ENCODE results near the gene CRYBG3.

DNA sequence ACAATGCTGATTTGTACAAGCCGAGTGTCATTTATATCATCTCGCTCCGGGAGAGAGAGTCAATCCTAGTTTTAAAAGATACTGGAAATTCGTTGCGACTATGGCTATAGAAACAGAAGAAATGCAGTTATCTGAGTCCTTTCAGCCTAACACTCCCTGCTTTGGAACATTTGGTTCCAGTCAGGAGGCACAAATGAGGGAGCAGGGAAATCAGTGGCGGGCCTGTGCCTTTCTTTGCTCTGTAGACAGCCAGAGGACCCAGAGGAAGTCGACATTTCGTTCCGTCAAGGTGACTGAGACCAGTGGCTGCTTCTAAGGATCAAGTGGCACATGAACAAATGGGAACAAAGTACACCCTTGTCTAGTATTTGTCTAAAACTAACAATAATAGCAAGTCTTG, 151.2 kb downstream of the CRYBG3 start:
- TF ChIP-seq, protein P1, sequence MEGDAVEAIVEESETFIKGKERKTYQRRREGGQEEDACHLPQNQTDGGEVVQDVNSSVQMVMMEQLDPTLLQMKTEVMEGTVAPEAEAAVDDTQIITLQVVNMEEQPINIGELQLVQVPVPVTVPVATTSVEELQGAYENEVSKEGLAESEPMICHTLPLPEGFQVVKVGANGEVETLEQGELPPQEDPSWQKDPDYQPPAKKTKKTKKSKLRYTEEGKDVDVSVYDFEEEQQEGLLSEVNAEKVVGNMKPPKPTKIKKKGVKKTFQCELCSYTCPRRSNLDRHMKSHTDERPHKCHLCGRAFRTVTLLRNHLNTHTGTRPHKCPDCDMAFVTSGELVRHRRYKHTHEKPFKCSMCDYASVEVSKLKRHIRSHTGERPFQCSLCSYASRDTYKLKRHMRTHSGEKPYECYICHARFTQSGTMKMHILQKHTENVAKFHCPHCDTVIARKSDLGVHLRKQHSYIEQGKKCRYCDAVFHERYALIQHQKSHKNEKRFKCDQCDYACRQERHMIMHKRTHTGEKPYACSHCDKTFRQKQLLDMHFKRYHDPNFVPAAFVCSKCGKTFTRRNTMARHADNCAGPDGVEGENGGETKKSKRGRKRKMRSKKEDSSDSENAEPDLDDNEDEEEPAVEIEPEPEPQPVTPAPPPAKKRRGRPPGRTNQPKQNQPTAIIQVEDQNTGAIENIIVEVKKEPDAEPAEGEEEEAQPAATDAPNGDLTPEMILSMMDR (IDR thresholded peaks at IDR 0.05): no peak
- no peak for TF ChIP-seq POLR2A (IDR thresholded peaks at IDR 0.05)

Data from esophagus squamous epithelium (tissue), 4 donors.